ENCODE results near the gene YIPF5. TPM values are rescaled to one million over a fixed set of nuclear protein-coding genes. Genes with fewer than 3 reads are reported as not detected.

Gene YIPF5
- polyA plus RNA-seq, 3 donors = 12.1 to 41.4 (median 32.4) TPM

GRCh38 chr5:144117412-144117811 lies 53.0 kb downstream of the YIPF5 start:
- Histone ChIP-seq H3K9ac (ENCODE audit: insufficient read depth, low read length, poor library complexity, severe bottlenecking) (no peak overlapping the region), H3K4me2 (replicated peaks; ENCODE audit: extremely low read depth, low read length, poor library complexity, severe bottlenecking) (no peak overlapping the region), H3K4me1 (ENCODE audit: control insufficient read depth in 1 of 2, insufficient read depth in 2 of 2, low read length in 2 of 2) (no peaks in the 10 kb centered on the region), H3K27ac (ENCODE audit: low read depth in 1 of 2, low read length in 2 of 2) (no peak overlapping the region), H3K27me3 (ENCODE audit: control insufficient read depth in 2 of 2, insufficient read depth in 2 of 2, low read length in 2 of 2) (no peaks in the 10 kb centered on the region), H3K9me3 (replicated peaks in 1 of 2; ENCODE audit: control insufficient read depth in 1 of 2, insufficient read depth in 1 of 2, low read length in 2 of 2) (no peaks in the 10 kb centered on the region), H3K4me3 (replicated peaks in 1 of 3; ENCODE audit: low read depth in 2 of 3, low read length in 3 of 3) (no peak overlapping the region), H3K79me2 (ENCODE audit: insufficient read depth, low read length) (no peaks in the 10 kb centered on the region), H3K36me3 (replicated peaks in 1 of 2; ENCODE audit: control insufficient read depth in 1 of 2, insufficient read depth in 2 of 2, low read length in 2 of 2) (no peaks in the 10 kb centered on the region), H4K20me1 (ENCODE audit: insufficient read depth, low read length) (no peaks in the 10 kb centered on the region), H2AFZ (ENCODE audit: insufficient read depth, low read depth, low read length, poor library complexity, severe bottlenecking) (no peak overlapping the region)
- no peak for TF ChIP-seq CTCF (IDR thresholded peaks at IDR 0.05)
- no peak overlapping the region for H3K4me3 Mint-ChIP-seq
- no peak overlapping the region for H3K27ac Mint-ChIP-seq
- H3K9me3 Mint-ChIP-seq = peaks cover 0 to 3% (median under 1%) of the 10 kb centered on the region in 7 donors
- H3K27me3 Mint-ChIP-seq (ENCODE audit: low read depth in 3 of 3) = peaks cover 0 to 4% (median 0%) of the 10 kb centered on the region in 3 donors
- DNase-seq = no peak
- intact Hi-C loops (cut with micrococcal nuclease) = no loop called here
- H3K4me1 Mint-ChIP-seq = no peaks in the 10 kb centered on the region
- no peaks in the 10 kb centered on the region for H3K36me3 Mint-ChIP-seq

GRCh38 chr5:144114571-144114970 lies 55.9 kb downstream of the YIPF5 start:
- Histone ChIP-seq H3K36me3 (replicated peaks in 1 of 2; ENCODE audit: control insufficient read depth in 1 of 2, insufficient read depth in 2 of 2, low read length in 2 of 2) (no peaks in the 10 kb centered on the region), H4K20me1 (ENCODE audit: insufficient read depth, low read length) (no peaks in the 10 kb centered on the region), H3K4me1 (ENCODE audit: control insufficient read depth in 1 of 2, insufficient read depth in 2 of 2, low read length in 2 of 2) (no peaks in the 10 kb centered on the region), H3K9me3 (replicated peaks in 1 of 2; ENCODE audit: control insufficient read depth in 1 of 2, insufficient read depth in 1 of 2, low read length in 2 of 2) (no peaks in the 10 kb centered on the region), H3K79me2 (ENCODE audit: insufficient read depth, low read length) (no peaks in the 10 kb centered on the region), H3K27ac (ENCODE audit: low read depth in 1 of 2, low read length in 2 of 2) (no peak overlapping the region), H3K9ac (ENCODE audit: insufficient read depth, low read length, poor library complexity, severe bottlenecking) (no peak overlapping the region), H3K27me3 (ENCODE audit: control insufficient read depth in 2 of 2, insufficient read depth in 2 of 2, low read length in 2 of 2) (no peaks in the 10 kb centered on the region), H3K4me3 (replicated peaks in 1 of 3; ENCODE audit: low read depth in 2 of 3, low read length in 3 of 3) (no peak overlapping the region), H2AFZ (ENCODE audit: insufficient read depth, low read depth, low read length, poor library complexity, severe bottlenecking) (no peak overlapping the region), H3K4me2 (replicated peaks; ENCODE audit: extremely low read depth, low read length, poor library complexity, severe bottlenecking) (no peak overlapping the region)
- Mint-ChIP-seq H3K27me3 (ENCODE audit: low read depth in 3 of 3) (peaks cover 0 to 2% (median 2%) of the 10 kb centered on the region in 3 donors), H3K36me3 (no peaks in the 10 kb centered on the region), H3K27ac (no peak overlapping the region), H3K4me3 (no peak overlapping the region), H3K9me3 (peaks cover 0 to 3% (median 0%) of the 10 kb centered on the region in 7 donors), H3K4me1 (no peaks in the 10 kb centered on the region)
- no peak for DNase-seq
- TF ChIP-seq CTCF (IDR thresholded peaks at IDR 0.05) = no peak
- intact Hi-C loops (cut with micrococcal nuclease) = no loop called here
- no CpG with 5 or more reads among the region's 1 CpG for WGBS (ENCODE audit: insufficient coverage)

Small RNA genes lying within 50 kb of the gene (small RNA-seq; reads per million reads assigned to genes)
- gene RN7SL87P (ENCODE audit: insufficient read length, low read depth) = not detected

Other genes starting within 250 kb of the YIPF5 start
- not detected for gene KCTD16, start 214 bp upstream of the YIPF5 start, polyA plus RNA-seq

All from CD14-positive monocyte (primary cell).